Activated CD8-positive, alpha-beta memory T cell treated with anti-CD3 and anti-CD28 coated beads for 48 hours (primary cell): ENCODE results near the gene TNFRSF17.
"Not testable (repeated sequence)": the region's sequence is repeated elsewhere in the genome, so short reads cannot be mapped to it uniquely, and the experiment has no call there.

Source experiments
- DNase-seq, 3 experiments: peaks; one replicate each; pipeline ENCODE4 v3.0.0-alpha.2; 2020; ENCODE audit warnings: low read depth in 2 of 3, low spot score in 2 of 3

TNFRSF17 gene

GRCh38 chr16:11964761-11965551, at the start of gene TNFRSF17:
TNFRSF17 (plus strand) TSS chr16:11965210; CDS start chr16:11965325, 115 bp downstream.
- no peak for DNase-seq

- peak; percentile 93 to 99 (median 97) for DNase-seq
These were observed 49.1 kb upstream of the TNFRSF17 start, which contains the start of gene GSPT1 for GRCh38 chr16:11915644-11916523. GSPT1 (minus strand) TSS chr16:11915956; CDS start chr16:11915720, 236 bp downstream.

- DNase-seq: no peak
These were observed 48.3 kb upstream of the TNFRSF17 start for GRCh38 chr16:11916524-11917285.

GRCh38 chr16:11924046-11924445, 41.0 kb upstream of the TNFRSF17 start:
- not testable (repeated sequence) for DNase-seq

- not testable (repeated sequence) for DNase-seq
These were observed 37.7 kb upstream of the TNFRSF17 start for GRCh38 chr16:11927350-11927749.

GRCh38 chr16:11941945-11942344, 23.1 kb upstream of the TNFRSF17 start, which contains the start of gene NPIPB2:
NPIPB2 (minus strand) TSS chr16:11942045; CDS start chr16:11942045, 0 bp downstream.
- DNase-seq: not testable (repeated sequence)

- DNase-seq: no peak
These were observed 18.6 kb upstream of the TNFRSF17 start for GRCh38 chr16:11946433-11946832.

- DNase-seq: no peak
These were observed 16.2 kb upstream of the TNFRSF17 start for GRCh38 chr16:11948819-11949218.

- DNase-seq: no peak
These were observed 15.5 kb upstream of the TNFRSF17 start for GRCh38 chr16:11949527-11949926.

GRCh38 chr16:11950388-11950787, 14.6 kb upstream of the TNFRSF17 start:
- no peak for DNase-seq

GRCh38 chr16:11953576-11953975, 11.4 kb upstream of the TNFRSF17 start:
- not testable (repeated sequence) for DNase-seq

- no peak for DNase-seq
These were observed 9.3 kb upstream of the TNFRSF17 start for GRCh38 chr16:11955713-11956123.

GRCh38 chr16:11956558-11956957, 8.5 kb upstream of the TNFRSF17 start:
- DNase-seq: no peak

GRCh38 chr16:11957591-11958395, 7.2 kb upstream of the TNFRSF17 start:
- DNase-seq: no peak

- DNase-seq: not testable (repeated sequence)
These were observed 2.6 kb upstream of the TNFRSF17 start for GRCh38 chr16:11962457-11962856.

- not testable (repeated sequence) for DNase-seq
These were observed 2.0 kb upstream of the TNFRSF17 start for GRCh38 chr16:11962978-11963377.

- no peak for DNase-seq
These were observed 1.3 kb upstream of the TNFRSF17 start for GRCh38 chr16:11963706-11964105.

- no peak for DNase-seq
These were observed 1.2 kb downstream of the TNFRSF17 start for GRCh38 chr16:11966173-11966572.

- no peak for DNase-seq
These were observed 2.3 kb downstream of the TNFRSF17 start for GRCh38 chr16:11967195-11967911.
